GM12872 (cell line): ENCODE data around the gene IL22RA1.

Source experiments
- CTCF ChIP-seq: IDR thresholded peaks from 3 replicates; pipeline ENCODE4 v1.5.1; 2011; ENCODE audit warnings: low read depth, mild to moderate bottlenecking, low read length, moderate library complexity; ENCODE audit not compliant: insufficient read depth

The IL22RA1 gene

DNA sequence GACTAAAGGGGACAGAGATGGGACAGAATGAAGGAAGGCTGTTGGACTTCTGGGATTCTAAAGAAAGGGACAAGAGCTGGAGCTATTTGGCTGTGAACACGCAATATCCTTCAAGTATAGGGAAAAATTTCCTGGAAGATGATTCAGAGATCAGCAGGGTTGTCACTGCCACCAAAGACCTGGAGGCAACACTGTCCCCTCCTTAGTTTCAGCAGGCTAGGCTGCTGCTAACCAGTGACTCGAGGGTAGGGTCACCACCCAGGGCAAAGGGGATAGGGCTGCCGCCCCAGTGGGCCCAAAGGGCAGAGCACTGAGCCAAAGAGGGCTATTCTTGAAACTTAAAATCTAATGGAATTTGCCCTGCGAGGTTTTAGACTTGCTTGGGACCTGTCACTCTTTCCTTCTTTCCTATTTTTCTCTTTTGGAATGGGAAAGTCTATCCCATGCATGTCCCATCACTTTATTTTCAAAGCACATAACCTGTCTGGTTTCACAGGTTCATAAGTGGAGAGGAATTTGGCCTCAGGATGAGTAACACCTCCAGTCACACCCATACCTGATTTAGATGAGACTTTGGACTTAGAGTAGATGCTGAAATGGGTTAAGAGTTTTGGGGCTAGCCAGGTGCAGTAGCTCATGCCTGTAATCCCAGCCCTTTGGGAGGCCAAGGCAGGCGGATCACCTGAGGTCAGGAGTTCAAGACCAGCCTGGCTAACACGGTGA lies 32.3 kb upstream of the IL22RA1 start:
- no peak for TF ChIP-seq CTCF

- no peak for TF ChIP-seq CTCF
These were observed 31.0 kb upstream of the IL22RA1 start for GRCh38 chr1:24173638-24174575.

GRCh38 chr1:24172598-24172997 lies 29.7 kb upstream of the IL22RA1 start:
- TF ChIP-seq CTCF = no peak

GRCh38 chr1:24169286-24169685 lies 26.3 kb upstream of the IL22RA1 start:
- TF ChIP-seq CTCF = no peak

DNA sequence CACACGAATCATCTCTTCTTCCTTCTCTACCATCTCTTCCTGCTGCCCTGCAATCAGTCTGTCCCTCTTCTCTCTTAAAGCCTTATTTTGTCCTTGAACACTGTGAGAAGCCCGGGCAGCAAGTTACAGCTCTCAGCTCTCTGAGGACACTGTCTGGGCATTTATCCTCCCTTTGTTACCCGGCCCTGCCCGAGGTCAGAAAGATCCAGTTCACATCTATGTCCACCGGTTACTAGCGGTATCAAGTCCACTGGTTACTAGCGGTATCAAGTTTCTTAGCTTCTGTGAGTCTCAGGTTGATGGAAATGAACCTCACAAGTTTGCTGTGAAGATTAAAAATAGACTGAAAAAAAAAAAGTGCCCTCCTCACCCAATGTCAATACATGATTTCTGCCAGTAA lies 25.3 kb upstream of the IL22RA1 start:
- no peak for TF ChIP-seq CTCF

DNA sequence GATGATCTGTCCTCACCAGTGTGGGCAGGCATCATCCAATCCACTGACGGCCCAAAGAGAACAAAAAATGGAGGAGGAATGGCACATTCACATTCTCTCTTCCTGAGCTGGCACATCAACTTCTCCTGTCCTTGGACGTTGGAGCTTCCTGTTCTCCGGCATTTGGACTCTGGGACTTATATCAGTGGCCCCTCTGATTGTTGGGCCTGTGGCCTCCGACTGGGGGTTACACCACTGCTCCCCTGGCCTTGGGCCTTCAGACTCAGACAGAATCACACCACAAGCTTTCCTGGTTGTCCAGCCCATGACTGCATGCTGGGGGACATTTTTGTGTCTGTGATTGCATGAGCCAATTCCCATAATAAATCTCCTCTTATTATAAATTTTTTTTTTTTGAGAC lies 24.1 kb upstream of the IL22RA1 start:
- no peak for TF ChIP-seq CTCF

- no peak for TF ChIP-seq CTCF
These were observed 22.6 kb upstream of the IL22RA1 start for GRCh38 chr1:24165500-24165899.
